Activated T-helper 1 cell treated with Interleukin-2 at 50 U/mL for 16 hours (primary cell): ENCODE results near the gene RFNG.
A peak's percentile ranks its signal among the peaks of the same experiment; 100 is the strongest.

Experiments used
- DNase-seq: peaks from one replicate; pipeline ENCODE4 v3.0.0-alpha.2; 2020; ENCODE audit warnings: low read depth

The RFNG gene

GRCh38 chr17:82077617-82078358 lies 26.2 kb upstream of the RFNG start:
- no peak for DNase-seq

DNA sequence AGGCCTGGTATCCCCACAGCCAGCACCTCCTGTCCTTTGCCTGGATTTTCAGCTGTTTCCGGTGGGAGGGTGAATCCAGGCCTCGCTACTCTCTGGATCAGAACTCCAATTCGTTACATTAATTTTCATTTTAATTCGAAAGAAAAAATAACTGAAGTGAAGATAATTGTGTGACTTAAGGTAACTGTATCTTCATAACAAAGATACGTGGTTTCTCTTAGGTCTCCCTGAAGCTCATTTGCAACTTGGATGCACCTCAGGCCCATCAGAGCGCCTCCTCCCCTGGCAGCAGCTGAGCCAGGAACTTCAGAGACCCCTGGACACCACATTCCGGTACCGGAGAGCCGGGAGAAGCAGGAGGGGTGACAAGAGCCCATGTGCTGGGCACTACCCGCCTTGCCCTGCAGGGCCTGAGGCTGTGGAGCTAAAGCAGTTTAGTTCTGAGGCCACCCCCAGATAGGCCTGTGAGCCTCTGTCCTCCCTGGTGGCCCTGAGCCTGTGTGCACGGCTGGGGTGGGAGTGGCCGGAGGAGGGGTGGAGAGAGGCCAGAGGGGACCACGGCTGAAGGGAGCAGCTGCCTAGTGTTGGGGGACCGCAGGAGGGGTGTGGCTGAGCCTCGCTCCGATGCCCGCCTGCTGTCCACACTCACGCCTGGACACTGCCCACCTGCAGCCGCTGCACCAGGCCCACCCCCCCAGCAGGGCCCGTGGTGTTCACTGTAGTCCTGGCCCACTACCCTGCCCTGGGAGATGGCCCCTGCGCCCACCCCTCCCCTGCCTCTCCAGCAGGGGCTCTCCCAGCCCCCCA lies 25.4 kb upstream of the RFNG start:
- DNase-seq, result no peak

DNA sequence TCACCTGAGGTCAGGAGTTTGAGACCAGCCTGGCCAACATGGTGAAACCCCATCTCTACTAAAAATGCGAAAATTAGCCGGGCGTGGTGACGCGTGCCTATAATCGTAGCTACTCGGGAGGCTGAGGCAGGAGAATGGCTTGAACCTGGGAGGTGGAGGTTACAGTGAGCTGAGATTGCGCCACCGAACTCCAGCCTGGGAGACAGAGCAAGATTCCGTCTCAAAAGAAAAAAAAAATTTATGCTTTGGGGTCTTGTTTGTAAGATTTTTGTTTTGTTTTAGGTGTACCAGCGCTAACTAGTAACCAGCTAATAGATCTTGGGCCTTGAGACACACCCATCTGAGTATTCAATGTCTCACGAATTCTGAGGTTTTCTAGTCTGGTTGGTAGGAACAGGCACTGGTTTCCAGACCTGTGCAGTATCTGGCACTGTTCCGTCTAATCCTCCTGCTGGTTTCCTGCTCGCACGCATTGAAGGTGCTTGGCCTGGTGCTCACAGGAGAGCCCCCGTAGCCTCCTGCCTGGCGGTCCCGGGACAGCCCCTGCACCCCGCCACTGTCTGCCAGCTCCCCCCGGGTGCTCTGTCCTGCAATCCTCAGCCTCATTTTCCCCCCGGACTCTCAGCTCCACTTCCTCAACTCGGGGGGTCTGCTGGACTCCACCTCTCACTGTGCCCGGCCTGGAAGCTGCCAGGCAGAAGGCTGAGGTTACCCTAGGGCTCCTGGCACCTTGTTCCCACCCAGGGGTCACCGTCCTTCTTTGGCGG lies 24.6 kb upstream of the RFNG start:
- DNase-seq, result no peak

GRCh38 chr17:82073446-82073845 lies 21.8 kb upstream of the RFNG start:
- no peak for DNase-seq

DNA sequence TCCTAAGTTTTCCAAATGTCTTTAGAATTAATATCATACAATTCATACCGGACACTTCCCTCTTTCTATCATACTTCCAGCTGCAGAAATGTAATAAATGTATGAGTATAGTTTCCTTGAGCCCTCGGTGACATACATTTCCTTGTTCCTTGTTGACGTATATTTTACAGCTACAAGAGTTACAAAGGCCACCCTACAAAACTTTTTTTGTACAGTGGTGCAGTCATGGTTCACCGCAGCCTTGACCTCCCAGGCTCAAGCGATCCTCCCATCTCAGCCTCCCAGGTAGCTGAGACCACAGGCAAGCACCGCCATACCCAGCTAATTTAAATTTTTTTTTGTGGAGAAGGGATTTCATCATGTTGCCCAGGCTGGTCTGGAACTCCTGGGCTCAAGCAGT lies 21.2 kb upstream of the RFNG start:
- DNase-seq, result no peak

DNA sequence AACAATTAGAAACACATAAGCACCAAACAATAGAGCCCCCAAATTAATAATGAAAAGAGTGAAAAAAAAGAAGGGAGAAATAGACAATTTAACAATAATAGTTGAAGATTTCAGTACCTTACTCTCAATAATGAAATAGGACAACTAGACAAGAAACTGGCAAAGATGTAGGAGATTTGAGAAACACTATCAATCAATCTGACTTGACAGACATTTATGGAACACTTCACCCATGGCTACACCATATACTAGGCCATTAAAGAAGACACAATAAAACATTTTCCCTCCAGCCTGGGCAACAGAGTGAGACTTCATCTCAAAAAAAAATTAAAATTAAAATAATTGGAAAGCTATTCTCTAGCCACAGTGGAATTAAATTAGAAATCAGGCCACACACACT lies 19.0 kb upstream of the RFNG start:
- DNase-seq, result no peak

DNA sequence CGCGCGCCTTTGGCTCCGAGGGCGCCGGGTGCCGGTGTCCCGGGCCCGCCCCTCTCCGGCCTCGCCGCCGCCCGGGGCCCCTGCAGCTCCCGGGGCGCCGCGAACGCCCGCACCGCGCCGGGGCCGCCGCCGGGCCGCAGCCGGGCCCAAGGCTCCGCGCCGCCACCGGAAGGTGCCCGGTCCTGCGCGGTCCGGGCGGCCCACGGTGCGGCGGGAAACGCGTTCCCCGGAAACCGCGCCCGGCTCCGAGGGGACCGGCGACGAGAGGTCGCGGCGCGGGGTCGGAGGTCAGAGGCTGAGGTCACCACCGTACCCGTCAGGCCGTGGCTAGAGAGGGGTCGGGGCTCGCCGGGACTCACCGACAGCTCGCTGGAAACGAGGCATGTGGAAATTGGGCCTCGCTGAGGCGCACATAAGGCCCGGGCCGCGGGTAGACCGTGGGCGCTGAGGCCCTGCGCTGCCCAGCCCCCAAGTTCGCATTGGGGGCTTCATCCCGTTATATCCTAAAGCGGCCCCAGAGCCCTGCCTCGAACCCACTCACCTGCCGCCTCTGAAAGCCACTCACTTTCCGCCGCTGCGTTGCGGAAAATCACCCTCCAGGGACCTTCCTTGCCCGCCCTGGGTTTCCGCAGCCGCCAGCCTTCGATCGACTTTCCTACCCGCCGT lies 14.2 kb upstream of the RFNG start, which contains the start of gene DUS1L:
Gene DUS1L, minus strand, starts transcription at position 167 of the 666 bp plus-strand sequence. CDS start 745 bp downstream, outside the sequence.
- peak; percentile 60 for DNase-seq

DNA sequence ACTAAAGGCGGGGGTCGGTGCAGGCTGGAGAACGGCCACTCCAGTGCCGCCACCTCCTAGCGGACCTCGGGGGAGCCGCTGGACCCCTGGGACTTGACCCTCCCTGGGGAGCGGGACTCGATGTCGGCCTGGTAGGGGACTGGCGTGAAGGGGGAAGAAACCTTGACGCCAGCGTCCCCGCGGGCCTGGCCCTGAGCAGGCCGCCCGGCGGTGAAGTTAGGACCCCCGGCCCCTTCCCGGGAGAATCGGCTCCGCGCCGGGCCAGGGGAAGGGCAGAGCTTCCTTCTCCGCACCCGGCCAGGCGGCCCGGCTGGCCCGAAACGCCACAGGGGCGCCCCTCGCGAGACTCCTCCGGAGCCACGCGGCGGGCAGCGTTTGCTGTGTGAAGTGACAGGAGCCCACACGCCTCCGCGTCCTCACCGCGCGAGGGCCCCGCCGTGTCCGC lies 13.6 kb upstream of the RFNG start:
- no peak for DNase-seq

- DNase-seq, result no peak
Measured at GRCh38 chr17:82064433-82065192, 13.0 kb upstream of the RFNG start.

GRCh38 chr17:82063424-82064415 lies 12.1 kb upstream of the RFNG start:
- no peak for DNase-seq

- no peak for DNase-seq
Measured at GRCh38 chr17:82062984-82063368, 11.4 kb upstream of the RFNG start.

GRCh38 chr17:82062076-82062983 lies 10.7 kb upstream of the RFNG start:
- no peak for DNase-seq

GRCh38 chr17:82061047-82061925 lies 9.7 kb upstream of the RFNG start:
- no peak for DNase-seq

DNA sequence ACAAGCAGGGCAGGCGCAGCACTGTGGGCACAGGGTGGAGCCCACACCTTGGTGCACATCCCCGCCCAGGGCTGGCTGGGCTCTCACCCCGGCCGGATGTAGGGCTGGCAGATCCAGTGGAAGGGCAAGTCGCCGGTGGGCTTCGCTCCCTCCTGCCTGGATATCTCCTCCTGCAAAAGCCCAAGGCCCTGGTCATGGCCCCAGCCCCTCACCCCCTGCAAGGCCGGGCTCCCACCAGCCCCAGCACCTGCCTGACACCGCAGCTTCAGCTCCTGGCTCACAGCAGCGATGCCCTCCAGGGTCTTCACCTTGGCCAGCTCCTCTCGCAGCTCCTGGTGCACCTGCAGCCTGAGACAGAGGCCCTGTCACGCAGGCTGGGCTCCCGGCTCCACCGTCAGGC lies 9.0 kb upstream of the RFNG start:
- no peak for DNase-seq

GRCh38 chr17:82060001-82060380 lies 8.4 kb upstream of the RFNG start:
- no peak for DNase-seq

DNA sequence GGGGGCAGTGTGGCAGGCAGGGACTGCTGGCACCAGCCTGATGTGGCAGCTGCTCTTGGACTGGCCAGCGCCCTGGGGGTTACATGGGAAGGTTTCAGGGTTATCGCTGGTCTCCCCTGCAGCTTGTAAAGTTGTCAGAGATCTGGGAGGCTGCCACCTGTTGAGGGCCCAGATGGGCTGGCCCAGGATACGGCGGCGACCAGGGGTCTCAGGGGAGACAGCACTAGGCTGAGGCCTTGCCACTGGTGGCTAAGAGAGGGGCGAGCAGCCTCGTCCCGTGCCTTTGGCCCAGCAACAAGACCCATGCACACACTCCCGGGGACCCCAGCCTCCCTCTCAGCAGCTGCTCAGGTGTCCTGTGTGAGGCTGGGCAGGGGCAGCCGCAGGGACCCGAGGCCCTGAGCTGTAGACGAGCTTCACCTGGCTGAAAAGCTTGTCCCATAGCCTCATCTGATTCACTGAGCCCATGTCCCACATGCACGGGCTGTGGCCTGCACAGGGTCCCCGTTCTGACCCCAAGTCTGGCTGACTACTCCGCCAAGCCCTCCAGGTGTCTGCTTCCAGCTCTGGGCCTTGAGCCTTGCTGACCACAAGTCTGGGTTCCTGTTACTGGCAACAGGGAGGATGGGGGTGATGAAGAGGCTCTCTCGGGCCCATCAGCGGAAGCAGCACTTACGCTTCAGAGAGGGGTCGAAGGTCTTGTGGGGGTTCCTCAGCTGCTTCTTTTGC lies 7.8 kb upstream of the RFNG start:
- no peak for DNase-seq

DNA sequence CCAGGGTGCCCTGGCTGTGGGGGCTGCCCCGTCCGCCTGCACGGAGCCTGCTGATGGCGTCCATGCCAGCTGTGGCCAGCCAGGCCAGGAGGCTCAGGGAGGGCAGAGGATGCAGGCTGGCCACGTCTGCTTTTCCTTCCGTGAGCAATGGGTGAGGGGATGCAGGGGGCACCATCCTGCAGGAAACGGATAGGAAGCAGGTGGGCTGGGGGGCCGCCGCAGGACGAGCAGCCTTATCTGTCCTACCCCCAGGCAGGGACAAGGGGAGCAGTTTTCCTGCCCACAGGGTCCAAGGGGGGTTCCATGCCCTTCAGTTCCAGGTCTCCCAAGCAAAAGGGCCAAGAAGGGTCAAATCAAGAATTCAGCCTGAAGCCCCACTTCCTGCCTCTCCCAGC lies 7.2 kb upstream of the RFNG start:
- DNase-seq, result no peak
